ENCODE results near the gene DNAJC5. TPM values are rescaled to one million over a fixed set of nuclear protein-coding genes. Genes with fewer than 3 reads are reported as not detected.

The DNAJC5 gene
- total RNA-seq, 1 experiment from 2014 or later = 28.5 TPM

- POLR2A ChIA-PET = no interaction called here
- ATAC-seq (no peak), DNase-seq (ENCODE audit: low spot score) (no peak)
- Mint-ChIP-seq H3K27ac (peak overlapping the region; percentile 86; the same call in 1 of the 2 replicates), H3K36me3 (peaks cover 11% of the 10 kb centered on the region), H3K4me3 (no peak overlapping the region), H3K4me1 (peaks cover 20% of the 10 kb centered on the region), H3K9me3 (0 out of 2 replicates have a peak, but pooled peaks cover 3% of the 10 kb centered on the region), H3K27me3 (ENCODE audit: low read depth) (no peaks in the 10 kb centered on the region)
- no peak for TF ChIP-seq ZNF263 (CRISPR knock-in tag; IDR thresholded peaks at IDR 0.05; ENCODE audit: low read depth)
- CTCF ChIA-PET = interaction anchor here (0.7 kb wide), 1 partner anchor 13 kb away, joined by 4 read pairs; no protein-coding TSS in a partner anchor
Measured at GRCh38 chr20:63946986-63947637, 52.2 kb downstream of the DNAJC5 start.

DNA sequence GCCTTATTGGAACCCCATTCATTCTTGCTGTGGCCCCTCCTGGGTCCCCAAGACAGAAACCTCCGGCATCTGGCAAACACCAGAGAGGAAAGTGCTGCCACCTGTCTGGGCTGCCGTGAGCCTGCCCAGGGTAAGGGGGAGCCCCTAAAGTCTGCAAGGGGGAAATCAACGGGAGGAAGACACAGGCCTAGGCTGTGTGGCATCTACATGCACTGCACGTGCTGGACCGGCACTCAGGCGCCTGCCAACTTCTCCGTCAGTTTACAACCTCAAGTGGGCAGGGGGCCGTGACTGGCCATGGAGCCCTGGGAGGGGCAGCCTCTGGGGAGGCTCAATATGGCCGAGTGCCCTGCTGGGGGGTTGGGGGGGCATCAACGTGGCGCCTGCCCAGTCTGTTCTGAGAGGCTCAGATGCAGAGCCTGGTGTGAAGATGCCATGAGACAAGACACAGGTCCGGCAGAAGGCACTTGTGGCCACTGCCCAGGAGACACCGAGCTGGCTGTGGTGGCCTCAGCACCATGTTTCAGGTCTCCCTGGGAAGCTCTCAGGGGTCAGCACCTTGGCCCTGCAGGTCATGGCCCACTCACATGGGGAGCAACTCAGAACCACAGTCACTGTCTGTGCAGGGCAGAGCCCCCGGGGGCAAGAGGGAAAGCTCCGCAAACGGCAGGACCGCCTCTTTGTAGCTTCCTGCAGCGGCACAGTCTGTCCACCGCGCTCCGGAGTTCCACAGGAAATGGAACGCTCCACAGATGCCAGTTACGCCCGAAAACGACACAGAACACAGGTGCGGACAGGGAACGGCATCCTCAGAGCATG lies 52.9 kb downstream of the DNAJC5 start:
- Mint-ChIP-seq H3K4me1 (peaks cover 16% of the 10 kb centered on the region), H3K9me3 (0 out of 2 replicates have a peak, but pooled peaks cover 3% of the 10 kb centered on the region), H3K36me3 (peaks cover 11% of the 10 kb centered on the region), H3K27me3 (ENCODE audit: low read depth) (no peaks in the 10 kb centered on the region), H3K27ac (peak overlapping the region; percentile 91; the same call in 1 of the 2 replicates), H3K4me3 (no peak overlapping the region)
- DNase-seq (ENCODE audit: low spot score) (no peak), ATAC-seq (no peak)
- CTCF ChIA-PET = no interaction called here
- no peak for TF ChIP-seq NR2C2 (CRISPR knock-in tag; IDR thresholded peaks at IDR 0.05)
- TF ChIP-seq, protein P1, sequence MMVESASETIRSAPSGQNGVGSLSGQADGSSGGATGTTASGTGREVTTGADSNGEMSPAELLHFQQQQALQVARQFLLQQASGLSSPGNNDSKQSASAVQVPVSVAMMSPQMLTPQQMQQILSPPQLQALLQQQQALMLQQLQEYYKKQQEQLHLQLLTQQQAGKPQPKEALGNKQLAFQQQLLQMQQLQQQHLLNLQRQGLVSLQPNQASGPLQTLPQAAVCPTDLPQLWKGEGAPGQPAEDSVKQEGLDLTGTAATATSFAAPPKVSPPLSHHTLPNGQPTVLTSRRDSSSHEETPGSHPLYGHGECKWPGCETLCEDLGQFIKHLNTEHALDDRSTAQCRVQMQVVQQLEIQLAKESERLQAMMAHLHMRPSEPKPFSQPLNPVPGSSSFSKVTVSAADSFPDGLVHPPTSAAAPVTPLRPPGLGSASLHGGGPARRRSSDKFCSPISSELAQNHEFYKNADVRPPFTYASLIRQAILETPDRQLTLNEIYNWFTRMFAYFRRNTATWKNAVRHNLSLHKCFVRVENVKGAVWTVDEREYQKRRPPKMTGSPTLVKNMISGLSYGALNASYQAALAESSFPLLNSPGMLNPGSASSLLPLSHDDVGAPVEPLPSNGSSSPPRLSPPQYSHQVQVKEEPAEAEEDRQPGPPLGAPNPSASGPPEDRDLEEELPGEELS (CRISPR knock-in tag; IDR thresholded peaks at IDR 0.05) = no peak
- TF ChIP-seq AR (CRISPR knock-in tag; IDR thresholded peaks at IDR 0.05) = no peak
- TF ChIP-seq IRF2 (CRISPR knock-in tag; IDR thresholded peaks at IDR 0.05; ENCODE audit: borderline replicate concordance, low read depth) = no peak
- no peak for TF ChIP-seq USF1 (CRISPR knock-in tag; IDR thresholded peaks at IDR 0.05)
- TF ChIP-seq ZNF263 (CRISPR knock-in tag; IDR thresholded peaks at IDR 0.05; ENCODE audit: low read depth) = no peak
- POLR2A ChIA-PET = no interaction called here

DNA sequence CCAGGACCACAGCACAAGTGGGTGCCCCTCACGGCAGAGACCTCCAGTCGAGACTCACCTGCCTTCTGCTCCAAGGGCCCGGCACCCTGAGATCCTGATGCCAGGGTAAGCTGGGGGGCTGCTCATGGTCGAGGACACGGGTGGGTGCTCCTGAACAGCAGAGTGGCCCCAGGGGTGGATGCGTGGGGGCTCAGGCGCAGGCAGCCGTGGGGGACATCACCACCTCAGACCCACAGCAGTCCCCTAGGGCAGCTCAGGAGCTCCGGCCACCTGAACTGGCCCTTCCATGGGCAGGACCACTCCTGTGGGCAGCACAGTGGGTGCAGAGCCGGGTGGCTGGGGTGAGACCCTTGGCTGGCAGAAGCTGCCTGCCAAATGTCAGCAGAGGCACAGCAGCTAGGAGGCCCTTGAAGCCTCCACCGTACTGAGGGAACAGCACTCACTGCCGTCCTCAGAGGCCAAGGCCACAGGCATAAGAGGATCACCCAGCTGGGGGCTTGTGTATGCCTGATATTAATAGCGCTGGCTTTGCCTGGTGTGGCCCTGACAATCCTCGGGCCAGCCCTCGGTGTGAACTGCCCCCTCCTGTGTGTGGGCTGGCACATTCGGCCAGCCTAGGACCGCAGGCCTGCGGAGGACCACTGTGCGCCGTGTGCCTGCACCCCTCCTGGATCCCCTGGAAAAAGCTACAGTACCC lies 55.9 kb downstream of the DNAJC5 start:
- ChIA-PET CTCF (interaction anchor here (1.2 to 3.3 kb wide), 3 partner anchors 23 to 103 kb away, joined by 3 to 14 read pairs (median 4); partner anchors contain the start of gene PRPF6), POLR2A (interaction anchor here (1.0 kb wide), 1 partner anchor 9 kb away, joined by 4 read pairs; no protein-coding TSS in a partner anchor)
- Mint-ChIP-seq H3K36me3 (peaks cover 3% of the 10 kb centered on the region), H3K9me3 (0 out of 2 replicates have a peak, but pooled peaks cover 3% of the 10 kb centered on the region), H3K4me1 (peaks cover 26% of the 10 kb centered on the region), H3K4me3 (no peak overlapping the region), H3K27me3 (ENCODE audit: low read depth) (no peaks in the 10 kb centered on the region), H3K27ac (no peak overlapping the region; the same call in 1 of the 2 replicates)
- TF ChIP-seq ZNF138 (CRISPR knock-in tag; conservative IDR thresholded peaks at IDR 0.05) (no peak), TP53 (CRISPR knock-in tag; IDR thresholded peaks at IDR 0.05) (no peak), ZNF423 (CRISPR knock-in tag; IDR thresholded peaks at IDR 0.05) (no peak), NR2C2 (CRISPR knock-in tag; IDR thresholded peaks at IDR 0.05) (no peak), JAZF1 (CRISPR knock-in tag; IDR thresholded peaks at IDR 0.05) (no peak)
- TF ChIP-seq, protein P2, sequence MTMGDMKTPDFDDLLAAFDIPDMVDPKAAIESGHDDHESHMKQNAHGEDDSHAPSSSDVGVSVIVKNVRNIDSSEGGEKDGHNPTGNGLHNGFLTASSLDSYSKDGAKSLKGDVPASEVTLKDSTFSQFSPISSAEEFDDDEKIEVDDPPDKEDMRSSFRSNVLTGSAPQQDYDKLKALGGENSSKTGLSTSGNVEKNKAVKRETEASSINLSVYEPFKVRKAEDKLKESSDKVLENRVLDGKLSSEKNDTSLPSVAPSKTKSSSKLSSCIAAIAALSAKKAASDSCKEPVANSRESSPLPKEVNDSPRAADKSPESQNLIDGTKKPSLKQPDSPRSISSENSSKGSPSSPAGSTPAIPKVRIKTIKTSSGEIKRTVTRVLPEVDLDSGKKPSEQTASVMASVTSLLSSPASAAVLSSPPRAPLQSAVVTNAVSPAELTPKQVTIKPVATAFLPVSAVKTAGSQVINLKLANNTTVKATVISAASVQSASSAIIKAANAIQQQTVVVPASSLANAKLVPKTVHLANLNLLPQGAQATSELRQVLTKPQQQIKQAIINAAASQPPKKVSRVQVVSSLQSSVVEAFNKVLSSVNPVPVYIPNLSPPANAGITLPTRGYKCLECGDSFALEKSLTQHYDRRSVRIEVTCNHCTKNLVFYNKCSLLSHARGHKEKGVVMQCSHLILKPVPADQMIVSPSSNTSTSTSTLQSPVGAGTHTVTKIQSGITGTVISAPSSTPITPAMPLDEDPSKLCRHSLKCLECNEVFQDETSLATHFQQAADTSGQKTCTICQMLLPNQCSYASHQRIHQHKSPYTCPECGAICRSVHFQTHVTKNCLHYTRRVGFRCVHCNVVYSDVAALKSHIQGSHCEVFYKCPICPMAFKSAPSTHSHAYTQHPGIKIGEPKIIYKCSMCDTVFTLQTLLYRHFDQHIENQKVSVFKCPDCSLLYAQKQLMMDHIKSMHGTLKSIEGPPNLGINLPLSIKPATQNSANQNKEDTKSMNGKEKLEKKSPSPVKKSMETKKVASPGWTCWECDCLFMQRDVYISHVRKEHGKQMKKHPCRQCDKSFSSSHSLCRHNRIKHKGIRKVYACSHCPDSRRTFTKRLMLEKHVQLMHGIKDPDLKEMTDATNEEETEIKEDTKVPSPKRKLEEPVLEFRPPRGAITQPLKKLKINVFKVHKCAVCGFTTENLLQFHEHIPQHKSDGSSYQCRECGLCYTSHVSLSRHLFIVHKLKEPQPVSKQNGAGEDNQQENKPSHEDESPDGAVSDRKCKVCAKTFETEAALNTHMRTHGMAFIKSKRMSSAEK (CRISPR knock-in tag; IDR thresholded peaks at IDR 0.05; ENCODE audit: borderline replicate concordance) = no peak
- DNase-seq (ENCODE audit: low spot score) (no peak), ATAC-seq (no peak)
